Measurements from ENCODE around the gene PADI1. TPM values are rescaled to one million over a fixed set of nuclear protein-coding genes. Genes with fewer than 3 reads are reported as not detected.

Gene PADI1
- total RNA-seq, 1 experiment from 2014 or later = 0.24 TPM

- Histone ChIP-seq H4K91ac (ENCODE audit: insufficient read length, low read depth, low read length) (no peak overlapping the region), H3K23me2 (ENCODE audit: insufficient read length, low read depth, low read length, poor library complexity, severe bottlenecking) (no peaks in the 10 kb centered on the region), H3T11ph (ENCODE audit: low read length) (no peak overlapping the region), H3K4ac (ENCODE audit: low read depth, low read length) (no peak overlapping the region), H3K56ac (ENCODE audit: insufficient read length, low read depth, low read length) (no peak overlapping the region), H3K27ac (ENCODE audit: insufficient read length, low read depth, low read length) (no peak overlapping the region), H2BK12ac (ENCODE audit: insufficient read length, low read depth, low read length) (no peak overlapping the region), H3K9me3 (ENCODE audit: control insufficient read depth, low read depth, low read length) (no peaks in the 10 kb centered on the region), H2BK5ac (ENCODE audit: insufficient read length, low read length) (no peak overlapping the region), H3K23ac (ENCODE audit: insufficient read length, low read depth, low read length) (no peak overlapping the region), H2AK5ac (ENCODE audit: insufficient read length, low read length) (no peak overlapping the region), H3K79me2 (ENCODE audit: insufficient read depth, low read length) (no peaks in the 10 kb centered on the region), H3K4me2 (ENCODE audit: insufficient read depth, insufficient read length, low read length) (no peak overlapping the region), H4K20me1 (ENCODE audit: control insufficient read depth, insufficient read depth, insufficient read length) (no peaks in the 10 kb centered on the region), H3K79me1 (ENCODE audit: insufficient read depth, low read depth, low read length, poor library complexity, severe bottlenecking) (no peaks in the 10 kb centered on the region), H2BK15ac (ENCODE audit: low read depth, low read length) (no peak overlapping the region), H3K9ac (ENCODE audit: extremely low read depth, insufficient read length, low read length) (no peak overlapping the region), H4K5ac (ENCODE audit: insufficient read length, low read depth, low read length) (no peak overlapping the region), H2AFZ (ENCODE audit: low read length) (no peak overlapping the region), H3K18ac (ENCODE audit: insufficient read length, low read depth, low read length) (no peak overlapping the region), H3K14ac (ENCODE audit: insufficient read depth, low read length) (no peak overlapping the region), H4K8ac (replicated peaks; ENCODE audit: insufficient read length, low read depth, low read length) (no peak overlapping the region), H2BK20ac (ENCODE audit: low read depth, low read length, poor library complexity, severe bottlenecking) (no peak overlapping the region), H3K4me1 (ENCODE audit: insufficient read depth, low read length) (no peaks in the 10 kb centered on the region), H2BK120ac (ENCODE audit: low read depth, low read length, poor library complexity, severe bottlenecking) (no peak overlapping the region), H3K27me3 (ENCODE audit: insufficient read depth, low read length) (no peaks in the 10 kb centered on the region; the same call in 1 of the 2 replicates)
- no peaks in the 10 kb centered on the region for H3K36me3 Mint-ChIP-seq (ENCODE audit: insufficient read depth in 1 of 3, low read depth in 3 of 3)
- peaks cover 0 to 3% of the 10 kb centered on the region in 2 experiments; a peak in 1 of 4 replicates for H3K4me1 Mint-ChIP-seq
- TF ChIP-seq CTCF (conservative IDR thresholded peaks at IDR 0.05) = no peak
- H3K4me3 Mint-ChIP-seq = no peak overlapping the region
- no peak for DNase-seq
- peaks cover 8% of the 10 kb centered on the region for H3K27me3 Mint-ChIP-seq (ENCODE audit: low read depth)
- no CpG with 5 or more reads among the region's 8 CpGs for WGBS (ENCODE audit: extremely low coverage, insufficient read length, low lambda C conversion rate)
- no peak overlapping the region; a peak in 1 of 7 replicates for H3K27ac Mint-ChIP-seq
- no peaks in the 10 kb centered on the region for H3K9me3 Mint-ChIP-seq
These were observed 76.8 kb downstream of the PADI1 start for GRCh38 chr1:17281775-17282181.

All from H9 (cell line).